ENCODE data around the gene CNOT2. TPM values are rescaled to one million over a fixed set of nuclear protein-coding genes. Genes with fewer than 3 reads are reported as not detected.
A peak's percentile ranks its signal among the peaks of the same experiment; 100 is the strongest.

The CNOT2 gene
- total RNA-seq, 2 donors from 2014 or later = 96.2 to 96.5 TPM

DNA sequence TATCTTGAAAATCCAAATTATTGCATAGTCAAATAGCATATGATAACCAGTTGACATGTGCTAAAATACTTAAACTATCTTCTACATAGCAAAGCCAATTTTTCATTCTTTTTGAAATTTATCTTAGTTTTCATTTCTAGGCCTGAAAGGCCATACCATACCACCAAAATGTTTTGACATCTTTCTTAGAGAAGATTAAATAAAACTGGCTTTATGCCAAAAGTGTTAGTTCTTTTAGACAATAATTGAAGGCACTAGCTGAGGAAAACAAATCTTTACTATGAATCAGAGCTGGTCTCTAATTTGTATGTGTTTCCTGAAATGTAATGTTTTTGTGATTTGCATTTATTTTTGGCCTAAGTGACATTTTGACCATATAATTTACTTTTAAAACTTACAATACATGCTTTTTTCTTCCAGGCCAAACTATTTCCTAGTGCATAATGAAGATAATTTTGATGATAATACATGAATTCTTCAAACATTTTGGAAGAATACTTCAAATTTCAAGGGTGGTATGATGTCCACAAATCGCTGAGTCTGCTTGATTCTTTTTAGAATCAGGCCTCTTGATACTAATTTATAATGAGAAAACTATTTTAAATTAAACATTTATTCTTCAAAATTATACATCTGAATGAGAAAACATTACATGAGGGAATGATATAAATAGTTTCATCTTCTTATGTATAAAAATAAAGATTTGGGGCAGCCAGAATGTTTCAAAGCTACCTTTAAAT, 116.4 kb downstream of the CNOT2 start:
- Histone ChIP-seq H3K36me3 (ENCODE audit: control insufficient read depth, insufficient read depth, low read length) (peaks cover 13% of the 10 kb centered on the region), H3K9me3 (ENCODE audit: control insufficient read depth, low read length) (peaks cover 6% of the 10 kb centered on the region), H3K9ac (ENCODE audit: extremely low read depth, low read length, poor library complexity, severe bottlenecking) (no peak overlapping the region), H3K27me3 (ENCODE audit: control insufficient read depth, insufficient read depth, low read length, poor library complexity, severe bottlenecking) (peaks cover 2% of the 10 kb centered on the region), H3K27ac (ENCODE audit: low read depth, low read length) (no peak overlapping the region), H3K4me3 (ENCODE audit: low read length) (no peak overlapping the region), H3K4me1 (ENCODE audit: control insufficient read depth, insufficient read depth, low read length) (no peaks in the 10 kb centered on the region)
- TF ChIP-seq, protein P1, sequence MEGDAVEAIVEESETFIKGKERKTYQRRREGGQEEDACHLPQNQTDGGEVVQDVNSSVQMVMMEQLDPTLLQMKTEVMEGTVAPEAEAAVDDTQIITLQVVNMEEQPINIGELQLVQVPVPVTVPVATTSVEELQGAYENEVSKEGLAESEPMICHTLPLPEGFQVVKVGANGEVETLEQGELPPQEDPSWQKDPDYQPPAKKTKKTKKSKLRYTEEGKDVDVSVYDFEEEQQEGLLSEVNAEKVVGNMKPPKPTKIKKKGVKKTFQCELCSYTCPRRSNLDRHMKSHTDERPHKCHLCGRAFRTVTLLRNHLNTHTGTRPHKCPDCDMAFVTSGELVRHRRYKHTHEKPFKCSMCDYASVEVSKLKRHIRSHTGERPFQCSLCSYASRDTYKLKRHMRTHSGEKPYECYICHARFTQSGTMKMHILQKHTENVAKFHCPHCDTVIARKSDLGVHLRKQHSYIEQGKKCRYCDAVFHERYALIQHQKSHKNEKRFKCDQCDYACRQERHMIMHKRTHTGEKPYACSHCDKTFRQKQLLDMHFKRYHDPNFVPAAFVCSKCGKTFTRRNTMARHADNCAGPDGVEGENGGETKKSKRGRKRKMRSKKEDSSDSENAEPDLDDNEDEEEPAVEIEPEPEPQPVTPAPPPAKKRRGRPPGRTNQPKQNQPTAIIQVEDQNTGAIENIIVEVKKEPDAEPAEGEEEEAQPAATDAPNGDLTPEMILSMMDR (conservative IDR thresholded peaks at IDR 0.05) = no peak
- H3K27me3 Mint-ChIP-seq (ENCODE audit: insufficient read depth) = peaks cover 7% of the 10 kb centered on the region
- 75% methylated on average over 1 of the region's 1 CpG; no CpG with 5 or more reads in 1 of the 2 experiments for WGBS, 2 experiments (ENCODE audit: insufficient coverage in 1 of 2, insufficient read length in 1 of 2)
- H3K4me3 Mint-ChIP-seq = no peak overlapping the region
- no peak overlapping the region for H3K27ac Mint-ChIP-seq
- DNase-seq = no peak
- H3K9me3 Mint-ChIP-seq = no peaks in the 10 kb centered on the region
- peaks cover 4% of the 10 kb centered on the region for H3K36me3 Mint-ChIP-seq (ENCODE audit: low read depth)
- peaks cover 5% of the 10 kb centered on the region for H3K4me1 Mint-ChIP-seq

DNA sequence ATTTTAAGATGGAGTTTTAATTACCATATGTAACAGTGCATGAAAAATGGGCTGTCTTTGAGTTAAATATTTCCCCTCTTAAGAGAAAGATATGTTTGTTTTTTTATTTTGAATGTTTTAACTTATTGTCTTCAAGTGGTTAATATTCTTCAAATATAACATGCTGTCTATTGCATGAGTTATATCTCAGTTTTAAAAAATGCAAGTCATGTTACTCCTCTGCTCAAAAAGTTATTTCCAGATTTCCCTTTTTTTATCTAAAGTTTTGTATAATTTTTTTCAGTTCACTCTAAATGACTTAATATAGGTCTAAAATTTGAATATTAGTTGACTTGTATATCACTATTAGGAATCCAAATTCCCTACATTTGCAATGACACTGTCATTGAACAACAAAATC, 117.0 kb downstream of the CNOT2 start:
- H3K36me3 ChIP-seq (ENCODE audit: control insufficient read depth, insufficient read depth, low read length) = peaks cover 7% of the 10 kb centered on the region
- no peak overlapping the region for H3K9ac ChIP-seq (ENCODE audit: extremely low read depth, low read length, poor library complexity, severe bottlenecking)
- no peak overlapping the region for H3K27ac ChIP-seq (ENCODE audit: low read depth, low read length)
- Mint-ChIP-seq H3K9me3 (no peaks in the 10 kb centered on the region), H3K36me3 (ENCODE audit: low read depth) (no peaks in the 10 kb centered on the region), H3K27ac (no peak overlapping the region), H3K27me3 (ENCODE audit: insufficient read depth) (peaks cover 13% of the 10 kb centered on the region), H3K4me1 (peaks cover 7% of the 10 kb centered on the region), H3K4me3 (no peak overlapping the region)
- TF ChIP-seq, protein P1 (conservative IDR thresholded peaks at IDR 0.05) = no peak
- H3K4me1 ChIP-seq (ENCODE audit: control insufficient read depth, insufficient read depth, low read length) = no peaks in the 10 kb centered on the region
- H3K27me3 ChIP-seq (ENCODE audit: control insufficient read depth, insufficient read depth, low read length, poor library complexity, severe bottlenecking) = peaks cover 6% of the 10 kb centered on the region
- H3K4me3 ChIP-seq (ENCODE audit: low read length) = no peak overlapping the region
- H3K9me3 ChIP-seq (ENCODE audit: control insufficient read depth, low read length) = peaks cover 6% of the 10 kb centered on the region
- DNase-seq = no peak

- Histone ChIP-seq H3K4me3 (ENCODE audit: low read length) (peak overlapping the region; percentile 87), H3K36me3 (ENCODE audit: control insufficient read depth, insufficient read depth, low read length) (no peaks in the 10 kb centered on the region), H3K9me3 (ENCODE audit: control insufficient read depth, low read length) (peaks cover 6% of the 10 kb centered on the region), H3K4me1 (ENCODE audit: control insufficient read depth, insufficient read depth, low read length) (no peaks in the 10 kb centered on the region), H3K27ac (ENCODE audit: low read depth, low read length) (no peak overlapping the region), H3K27me3 (ENCODE audit: control insufficient read depth, insufficient read depth, low read length, poor library complexity, severe bottlenecking) (peaks cover 6% of the 10 kb centered on the region), H3K9ac (ENCODE audit: extremely low read depth, low read length, poor library complexity, severe bottlenecking) (peak overlapping the region; percentile 53)
- Mint-ChIP-seq H3K4me3 (peak overlapping the region; percentile 94), H3K9me3 (no peaks in the 10 kb centered on the region), H3K27ac (no peak overlapping the region), H3K36me3 (ENCODE audit: low read depth) (peaks cover under 1% of the 10 kb centered on the region), H3K4me1 (peaks cover 13% of the 10 kb centered on the region), H3K27me3 (ENCODE audit: insufficient read depth) (peaks cover 16% of the 10 kb centered on the region)
- WGBS, 2 experiments (ENCODE audit: insufficient coverage in 1 of 2, insufficient read length in 1 of 2) = 30 to 32% methylated on average over 12 to 16 of the region's 16 CpGs
- TF ChIP-seq, protein P1 (conservative IDR thresholded peaks at IDR 0.05) = no peak
- DNase-seq = no peak
Measured at GRCh38 chr12:70364695-70365397, 121.6 kb downstream of the CNOT2 start.

All from endodermal cell (in vitro differentiated cells).